HepG2 (cell line): ENCODE data around the gene ASB7. TPM values are rescaled to one million over a fixed set of nuclear protein-coding genes. Genes with fewer than 3 reads are reported as not detected.

Experiments
- ATAC-seq: fragments of 200-7000 bp; cut with Tn5 transposase; 3 replicates; pipeline ENCODE4 v1.9.1; 2020; ENCODE audit warnings: mild to moderate bottlenecking, moderate library complexity
- BruUV-seq: library from RNA; stranded (reverse); fragments of 400-500 nt; replicated peaks from 2 replicates; lab custom pipeline; 2021; lab: Mats Ljungman, UMichigan
- CTCF ChIA-PET: fragments of 300-600 bp; formaldehyde crosslinking; extraction: SDS; loops from one replicate; lab custom pipeline; 2021; ENCODE audit warnings: low total read pairs, inconsistent platforms, low intra/inter-chr PET ratio; lab: Yijun Ruan, JAX
- POLR2A ChIA-PET: fragments of 350-600 bp; sonication (Branson Sonifier 250); formaldehyde crosslinking; loops from one replicate; lab custom pipeline; 2020; ENCODE audit warnings: antibody characterized with exemption, inconsistent platforms; lab: Yijun Ruan, JAX
- DNase-seq: peaks from one replicate; pipeline ENCODE4 v3.0.0-alpha.2; 2015; ENCODE audit warnings: low spot score
- FAIRE-seq: peaks from 3 replicates; lab custom pipeline; 2011; peaks lifted over from hg19 to GRCh38; lab: Jason Lieb, UNC
- H2AFZ ChIP-seq: one replicate; pipeline ENCODE4 v1.6.1; 2011; ENCODE audit warnings: low read length, inconsistent platforms
- H3K27ac ChIP-seq: fragments of 300-600 bp; 3 replicates; pipeline ENCODE4 v1.8.0; 2011; ENCODE audit warnings: mixed run types, mild to moderate bottlenecking, mixed read lengths, low read length, inconsistent platforms; ENCODE audit not compliant: insufficient read depth; ENCODE audit errors: extremely low read length
- H3K27me3 ChIP-seq, 2 experiments: fragments of 200-600 bp in 1 of 2; 2 replicates in 1 of 2; 3 replicates in 1 of 2; pipeline versions ENCODE4 v1.6.0 to v1.8.0; 2011; ENCODE audit warnings: low read length in 2 of 2, mild to moderate bottlenecking in 2 of 2, moderate library complexity in 2 of 2, inconsistent platforms in 1 of 2; ENCODE audit not compliant: insufficient read depth in 2 of 2, control insufficient read depth in 1 of 2
- H3K36me3 ChIP-seq, 2 experiments: fragments of 200-600 bp in 1 of 2; replicated peaks in 1 of 2; 2 replicates in 1 of 2; 3 replicates in 1 of 2; pipeline versions ENCODE4 v1.5.1 to v1.8.0; 2011; ENCODE audit warnings: low read length in 2 of 2, inconsistent platforms in 1 of 2; ENCODE audit not compliant: insufficient read depth in 2 of 2, control insufficient read depth in 1 of 2
- H3K4me1 ChIP-seq: 2 replicates; pipeline ENCODE4 v1.5.1; 2012; ENCODE audit warnings: low read length, inconsistent platforms; ENCODE audit not compliant: insufficient read depth
- H3K4me2 ChIP-seq: 2 replicates; pipeline ENCODE4 v1.6.0; 2011; ENCODE audit warnings: low read depth, low read length, inconsistent platforms
- H3K4me3 ChIP-seq, 3 experiments: fragments of 200-600 bp in 1 of 3; sonication (generic), shearing (Covaris generic) in 1 of 3; replicated peaks in 1 of 3; 2 replicates each; pipeline ENCODE4 v1.5.1; 2011 to 2016; ENCODE audit warnings: low read length in 3 of 3, inconsistent platforms in 2 of 3, low read depth in 2 of 3, mild to moderate bottlenecking in 2 of 3, control low read depth in 1 of 3, mixed read lengths in 1 of 3; ENCODE audit not compliant: insufficient read depth in 1 of 3
- H3K79me2 ChIP-seq: one replicate; pipeline ENCODE4 v1.6.1; 2011; ENCODE audit warnings: low read length, inconsistent platforms; ENCODE audit not compliant: insufficient read depth
- H3K9ac ChIP-seq: 2 replicates; pipeline ENCODE4 v1.6.0; 2011; ENCODE audit warnings: mild to moderate bottlenecking, low read depth, low read length, inconsistent platforms; ENCODE audit not compliant: insufficient read depth
- H3K9me3 ChIP-seq: 2 replicates; pipeline ENCODE4 v1.5.1; 2012; ENCODE audit warnings: mild to moderate bottlenecking, low read length
- H4K20me1 ChIP-seq: 2 replicates; pipeline ENCODE4 v1.6.0; 2011; ENCODE audit warnings: inconsistent platforms, mild to moderate bottlenecking, low read length, moderate library complexity; ENCODE audit not compliant: insufficient read depth
- ADNP ChIP-seq: sonication (generic); formaldehyde crosslinking; IDR thresholded peaks from 2 replicates; pipeline ENCODE4 v1.4.0; 2020; ENCODE audit warnings: missing genetic modification reagents
- GABPA ChIP-seq, 2 experiments: IDR thresholded peaks; 2 replicates each; pipeline ENCODE4 v1.6.1; 2011 to 2016; ENCODE audit warnings: low read depth in 2 of 2, low read length in 1 of 2, missing biosample characterization in 1 of 2, missing genetic modification characterization in 1 of 2
- HMG20A ChIP-seq: IDR thresholded peaks from 2 replicates; pipeline ENCODE4 v1.6.1; 2016; ENCODE audit warnings: borderline replicate concordance
- REST ChIP-seq, 2 experiments: IDR thresholded peaks; 2 replicates each; pipeline ENCODE4 v1.6.1; 2011 to 2012; ENCODE audit warnings: low read length in 2 of 2, borderline replicate concordance in 1 of 2, low read depth in 1 of 2, mild to moderate bottlenecking in 1 of 2, moderate library complexity in 1 of 2
- SRSF4 ChIP-seq: fragments of 200-400 bp; formaldehyde crosslinking; IDR thresholded peaks from one replicate; pipeline ENCODE4 v1.6.1; 2018; ENCODE audit warnings: mild to moderate bottlenecking, low read depth, low read length, moderate library complexity; ENCODE audit not compliant: poor library complexity, severe bottlenecking
- ZNF577 ChIP-seq: sonication (generic); formaldehyde crosslinking; IDR thresholded peaks from 2 replicates; pipeline ENCODE4 v1.4.0; 2020; ENCODE audit warnings: mild to moderate bottlenecking, low read depth, missing genetic modification reagents, borderline replicate concordance
- ZNF589 ChIP-seq: sonication (generic); formaldehyde crosslinking; conservative IDR thresholded peaks from 2 replicates; pipeline ENCODE4 v1.8.0; 2022; ENCODE audit warnings: mild to moderate bottlenecking, moderate library complexity, missing genetic modification reagents
- WGBS: methylation state at CpG from one replicate; pipeline ENCODE4 v1.1.6; 2017; ENCODE audit warnings: low lambda C conversion rate; 5-methylcytosine and 5-hydroxymethylcytosine counted together
- in situ Hi-C: cut with HindIII; loops from 2 replicates; pipeline ENCODE4 v1.10.0; 2017; ENCODE audit warnings: low pct_unique_long_range_greater_than_20kb; ENCODE audit not compliant: extremely low pct_ligation_motif_present
- intact Hi-C: fragments of 100-400 bp; cut with micrococcal nuclease; formaldehyde crosslinking; loops from one replicate; pipeline ENCODE4 v1.10.0; 2022; ENCODE audit not compliant: unreplicated experiment
- polyA plus RNA-seq, 8 experiments: library from polyadenylated mRNA; depleted of rRNA in 3 of 8; stranded (reverse) in 7 of 8; unstranded in 1 of 8; fragments of >200 nt; fragmentation: Illumina TruSeq in 4 of 8; extraction: Trizol in 4 of 8; gene quantifications; 2 replicates each; pipeline versions ENCODE4 v1.2.1 to v1.2.3, GENCODE V29; 2011 to 2016; ENCODE audit warnings: low read depth in 4 of 8, missing spikeins in 1 of 8, mixed read lengths in 1 of 8; ENCODE audit not compliant: insufficient read depth in 1 of 8
- total RNA-seq, 5 experiments: library from RNA; depleted of rRNA; stranded (reverse); fragments of >200 nt; fragmentation: Illumina TruSeq; extraction: Trizol; gene quantifications; 2 replicates each; pipeline ENCODE4 v1.2.3, GENCODE V29; 2016; ENCODE audit warnings: low read depth in 1 of 5

Gene ASB7
- total and polyA plus RNA-seq, 2 of the 13 experiments (the other 11 are each of a cell fraction or from before 2014, with no cell fraction given) = 7.7 to 12.1 TPM

GRCh38 chr15:100614918-100615317 lies 12.5 kb downstream of the ASB7 start:
- Histone ChIP-seq H3K4me3 (no peak overlapping the region), H3K27ac (no peak overlapping the region), H3K4me2 (no peak overlapping the region), H3K9me3 (no peaks in the 10 kb centered on the region), H3K9ac (no peak overlapping the region), H3K79me2 (peaks cover 4% of the 10 kb centered on the region), H2AFZ (no peak overlapping the region), H3K27me3 (no peaks in the 10 kb centered on the region; a peak in 1 of 5 replicates), H4K20me1 (no peaks in the 10 kb centered on the region), H3K4me1 (no peaks in the 10 kb centered on the region), H3K36me3 (peaks cover 10 to 67% of the 10 kb centered on the region in 2 experiments)
- no peak for ATAC-seq
- intact Hi-C loops (no loop called here), in situ Hi-C loops (no loop called here)
- WGBS = 94% methylated on average over 4 of the region's 4 CpGs
- ChIA-PET POLR2A (no interaction called here), CTCF (no interaction called here)
- TF ChIP-seq GABPA (IDR thresholded peaks at IDR 0.05; ENCODE audit: low read depth, low read length) (no peak), GABPA (CRISPR knock-in tag; IDR thresholded peaks at IDR 0.05; ENCODE audit: low read depth) (no peak), ZNF589 (CRISPR knock-in tag) (no peak), ZNF577 (CRISPR knock-in tag) (no peak), HMG20A (CRISPR knock-in tag) (no peak), ADNP (CRISPR knock-in tag) (no peak), REST (IDR thresholded peaks at IDR 0.05; ENCODE audit: borderline replicate concordance in 1 of 2, low read depth in 1 of 2, low read length in 2 of 2) (no peak), SRSF4 (no peak)
- no peak for FAIRE-seq
- no TSS peak for BruUV-seq
- DNase-seq = no peak
